ENCODE measurements around the gene TSPEAR.
"Not testable (repeated sequence)": the region's sequence is repeated elsewhere in the genome, so short reads cannot be mapped to it uniquely, and the experiment has no call there.

- not testable (repeated sequence) for TF ChIP-seq HDGF (IDR thresholded peaks at IDR 0.05; ENCODE audit: borderline replicate concordance); PKNOX1 (IDR thresholded peaks at IDR 0.05); SP1 (IDR thresholded peaks at IDR 0.05); BHLHE40 (IDR thresholded peaks at IDR 0.05; ENCODE audit: borderline replicate concordance); FOXK2 (IDR thresholded peaks at IDR 0.05); NFRKB (IDR thresholded peaks at IDR 0.05); SUZ12 (IDR thresholded peaks at IDR 0.05); CTBP1 (IDR thresholded peaks at IDR 0.05; ENCODE audit: borderline replicate concordance); TARDBP (IDR thresholded peaks at IDR 0.05); ELF4 (IDR thresholded peaks at IDR 0.05); ARNT (IDR thresholded peaks at IDR 0.05); FOXM1 (IDR thresholded peaks at IDR 0.05; ENCODE audit: borderline replicate concordance)
These were observed 161.1 kb downstream of the TSPEAR start for GRCh38 chr21:44550285-44550684.

Data from HEK293T (cell line).